Testis (tissue), 2 donors: ENCODE data around the gene APPBP2.
"Not testable (repeated sequence)": the region's sequence is repeated elsewhere in the genome, so short reads cannot be mapped to it uniquely, and the experiment has no call there.

Source experiments
- CTCF ChIP-seq, 3 experiments: fragments of 450-650 bp in 2 of 3; fragments of 200-600 bp in 1 of 3; sonication (generic) in 1 of 3; IDR thresholded peaks; one replicate each; pipeline ENCODE4 v1.5.1; 2016 to 2019; ENCODE audit warnings: antibody characterized with exemption in 3 of 3, mild to moderate bottlenecking in 2 of 3, moderate library complexity in 1 of 3
- POLR2A ChIP-seq: fragments of 450-650 bp; IDR thresholded peaks from one replicate; pipeline ENCODE4 v1.6.1; 2017; ENCODE audit warnings: antibody characterized with exemption, mild to moderate bottlenecking, moderate library complexity

- not testable (repeated sequence) for TF ChIP-seq CTCF (IDR thresholded peaks at IDR 0.05); POLR2A
Observed at GRCh38 chr17:60428491-60428890, 97.6 kb downstream of the APPBP2 start.
